Peyer's patch (tissue), 4 donors: ENCODE data around the gene DCHS1.

Source experiments
- CTCF ChIP-seq, 6 experiments: fragments of 450-650 bp in 4 of 6; fragments of 200-600 bp in 2 of 6; sonication (generic) in 1 of 6; IDR thresholded peaks; one replicate each; pipeline ENCODE4 v1.5.1; 2017 to 2019; ENCODE audit warnings: antibody characterized with exemption in 6 of 6, mild to moderate bottlenecking in 3 of 6, moderate library complexity in 1 of 6
- POLR2A ChIP-seq, 2 donors: fragments of 450-650 bp; IDR thresholded peaks; one replicate each; pipeline ENCODE4 v1.5.1; 2017; ENCODE audit warnings: antibody characterized with exemption in 2 of 2, mild to moderate bottlenecking in 2 of 2, moderate library complexity in 2 of 2

- TF ChIP-seq CTCF (IDR thresholded peaks at IDR 0.05) (no peak), POLR2A (IDR thresholded peaks at IDR 0.05) (no peak)
These were observed 24.8 kb downstream of the DCHS1 start for GRCh38 chr11:6630632-6631291.
